NOMO-1 treated with dmso at 0.1 percent for 144 hours (cell line): ENCODE measurements around the gene IVL.

Source experiments
- DNase-seq: peaks from one replicate; lab custom pipeline; 2025; ENCODE audit not compliant: unreplicated experiment; lab: John Stamatoyannopoulos, UW

IVL gene, protein sequence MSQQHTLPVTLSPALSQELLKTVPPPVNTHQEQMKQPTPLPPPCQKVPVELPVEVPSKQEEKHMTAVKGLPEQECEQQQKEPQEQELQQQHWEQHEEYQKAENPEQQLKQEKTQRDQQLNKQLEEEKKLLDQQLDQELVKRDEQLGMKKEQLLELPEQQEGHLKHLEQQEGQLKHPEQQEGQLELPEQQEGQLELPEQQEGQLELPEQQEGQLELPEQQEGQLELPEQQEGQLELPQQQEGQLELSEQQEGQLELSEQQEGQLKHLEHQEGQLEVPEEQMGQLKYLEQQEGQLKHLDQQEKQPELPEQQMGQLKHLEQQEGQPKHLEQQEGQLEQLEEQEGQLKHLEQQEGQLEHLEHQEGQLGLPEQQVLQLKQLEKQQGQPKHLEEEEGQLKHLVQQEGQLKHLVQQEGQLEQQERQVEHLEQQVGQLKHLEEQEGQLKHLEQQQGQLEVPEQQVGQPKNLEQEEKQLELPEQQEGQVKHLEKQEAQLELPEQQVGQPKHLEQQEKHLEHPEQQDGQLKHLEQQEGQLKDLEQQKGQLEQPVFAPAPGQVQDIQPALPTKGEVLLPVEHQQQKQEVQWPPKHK

DNA sequence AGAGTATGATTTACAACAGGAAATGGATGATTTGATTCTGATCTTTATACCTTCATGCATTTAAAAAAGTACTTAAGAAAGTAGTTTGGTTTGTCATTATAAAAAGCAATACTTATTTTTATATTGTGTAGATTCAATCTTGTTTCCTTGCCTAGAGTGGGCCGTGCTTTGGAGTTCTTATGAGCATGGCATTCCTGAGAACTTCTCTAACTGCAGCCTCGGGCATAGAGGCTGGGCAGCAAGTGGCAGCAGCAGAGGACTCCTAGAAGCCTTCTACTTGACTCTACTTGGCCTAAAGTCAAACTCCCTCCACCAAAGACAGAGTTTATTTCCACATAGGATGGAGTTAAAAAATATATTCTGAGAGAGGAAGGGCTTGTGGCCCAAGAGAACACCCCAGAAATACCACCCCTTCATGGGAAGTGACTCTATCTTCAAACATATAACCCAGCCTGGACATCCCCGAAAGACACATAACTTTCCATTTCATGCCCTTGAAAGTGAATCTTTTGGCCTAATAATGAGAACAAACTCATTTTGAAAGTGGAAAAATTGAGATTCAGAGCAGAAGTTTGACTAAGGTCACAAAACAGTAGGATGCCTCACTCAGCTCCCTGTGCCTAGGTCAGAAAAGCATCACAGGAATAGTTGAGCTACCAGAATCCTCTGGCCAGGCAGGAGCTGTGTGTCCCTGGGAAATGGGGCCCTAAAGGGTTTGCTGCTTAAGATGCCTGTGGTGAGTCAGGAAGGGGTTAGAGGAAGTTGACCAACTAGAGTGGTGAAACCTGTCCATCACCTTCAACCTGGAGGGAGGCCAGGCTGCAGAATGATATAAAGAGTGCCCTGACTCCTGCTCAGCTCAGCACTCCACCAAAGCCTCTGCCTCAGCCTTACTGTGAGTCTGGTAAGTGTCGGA lies at the start of gene IVL:
Gene IVL, plus strand, starts transcription at position 861 of the 916 bp plus-strand sequence. CDS start 1,252 bp downstream, outside the sequence.
- no peak for DNase-seq

DNA sequence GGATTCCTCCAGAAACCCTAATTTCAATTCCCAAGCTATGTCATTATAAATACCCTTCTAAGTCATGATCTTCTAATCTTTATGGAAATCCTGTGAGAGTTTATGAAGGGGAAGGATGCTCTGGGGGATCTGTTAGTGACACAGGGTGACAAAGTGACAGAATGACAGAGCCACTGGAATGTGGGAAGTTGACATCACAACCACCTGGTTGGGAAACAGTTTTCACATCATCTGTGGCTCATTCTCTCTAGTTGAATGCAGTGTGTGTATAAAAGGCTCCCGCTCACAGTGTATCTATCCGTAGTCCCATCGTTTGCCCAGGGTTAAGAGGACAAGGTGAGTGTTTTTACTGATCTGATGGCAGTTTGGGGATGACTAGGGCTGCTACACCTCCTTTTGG lies 48.6 kb upstream of the IVL start, which contains the start of gene LCE7A:
Gene LCE7A, plus strand, starts transcription at position 301 of the 400 bp plus-strand sequence. CDS start 702 bp downstream, outside the sequence.
- DNase-seq = no peak

DNA sequence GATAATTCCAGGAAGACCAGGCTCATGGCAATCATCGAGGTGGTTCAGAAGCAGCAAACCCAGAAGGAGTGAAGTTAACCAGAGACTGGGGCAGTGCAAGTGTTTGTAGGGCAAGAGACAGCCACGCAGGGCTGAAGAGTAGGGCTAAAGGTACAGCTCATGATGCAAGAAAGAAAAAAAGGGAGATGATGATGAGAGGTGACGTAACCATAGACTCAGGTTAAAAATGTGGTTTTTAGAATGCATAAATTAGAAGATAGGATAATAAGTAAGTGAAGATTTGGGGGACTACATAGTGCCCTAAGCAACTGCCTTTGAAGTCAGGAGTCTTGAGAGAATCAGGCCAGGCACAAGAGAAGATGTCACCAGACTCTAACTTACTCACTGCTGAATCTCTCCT lies 48.2 kb upstream of the IVL start:
- DNase-seq = no peak

DNA sequence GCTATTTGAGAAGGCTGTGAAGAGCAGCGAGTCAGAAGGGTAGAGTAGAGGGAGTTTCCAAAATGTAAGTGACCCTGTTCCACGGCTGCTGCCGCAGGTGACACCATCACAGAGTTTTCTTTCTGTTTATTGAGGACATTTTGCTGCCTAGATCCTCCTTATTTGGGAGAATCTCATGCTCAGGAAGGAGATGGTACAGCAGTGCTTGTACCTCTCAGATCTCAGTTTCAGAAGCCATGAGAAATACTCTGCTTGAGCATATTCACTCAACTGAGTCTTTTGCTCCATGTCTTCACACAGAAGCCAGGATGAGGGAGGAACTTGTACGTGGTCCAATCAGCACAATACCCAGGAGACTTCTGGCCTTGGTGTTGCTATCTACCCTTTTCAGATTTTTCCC lies 47.0 kb upstream of the IVL start:
- no peak for DNase-seq

DNA sequence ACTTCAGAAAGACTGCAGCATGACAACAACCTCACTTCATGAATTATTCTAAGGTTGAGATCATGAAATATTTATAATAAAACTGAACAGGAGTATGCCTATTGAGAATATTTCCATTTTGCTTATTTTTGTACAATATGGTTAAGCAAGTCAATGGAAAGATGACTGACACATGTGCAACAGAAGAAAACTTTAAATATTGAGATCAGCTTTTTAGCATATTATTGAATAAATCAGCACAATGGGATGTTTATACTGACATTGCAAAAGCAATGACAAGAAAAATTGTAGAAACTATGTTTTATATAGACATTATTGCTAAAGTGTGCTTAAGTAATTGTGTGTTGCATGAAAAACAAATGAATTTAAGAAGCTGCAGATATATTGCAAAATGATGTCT lies 43.9 kb upstream of the IVL start:
- DNase-seq = no peak

DNA sequence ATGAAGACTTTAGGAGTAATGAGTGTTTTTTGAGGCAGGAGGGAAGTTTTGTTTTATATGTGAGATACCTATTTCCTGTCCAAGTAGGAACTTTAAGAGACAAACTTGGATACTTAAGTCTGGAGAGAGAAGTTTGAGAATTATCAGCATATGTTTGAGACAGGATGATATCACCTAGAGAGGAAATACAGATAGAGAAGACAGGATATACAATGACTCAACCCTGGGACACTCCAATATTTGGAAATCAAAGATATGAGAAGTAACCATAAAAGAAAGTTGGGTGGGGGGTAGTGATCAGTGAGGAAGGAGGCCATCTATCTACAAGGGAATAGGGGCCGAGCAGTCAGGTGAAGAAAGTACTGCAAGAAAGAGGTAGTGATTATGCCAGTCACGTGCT lies 42.0 kb upstream of the IVL start:
- DNase-seq = no peak

DNA sequence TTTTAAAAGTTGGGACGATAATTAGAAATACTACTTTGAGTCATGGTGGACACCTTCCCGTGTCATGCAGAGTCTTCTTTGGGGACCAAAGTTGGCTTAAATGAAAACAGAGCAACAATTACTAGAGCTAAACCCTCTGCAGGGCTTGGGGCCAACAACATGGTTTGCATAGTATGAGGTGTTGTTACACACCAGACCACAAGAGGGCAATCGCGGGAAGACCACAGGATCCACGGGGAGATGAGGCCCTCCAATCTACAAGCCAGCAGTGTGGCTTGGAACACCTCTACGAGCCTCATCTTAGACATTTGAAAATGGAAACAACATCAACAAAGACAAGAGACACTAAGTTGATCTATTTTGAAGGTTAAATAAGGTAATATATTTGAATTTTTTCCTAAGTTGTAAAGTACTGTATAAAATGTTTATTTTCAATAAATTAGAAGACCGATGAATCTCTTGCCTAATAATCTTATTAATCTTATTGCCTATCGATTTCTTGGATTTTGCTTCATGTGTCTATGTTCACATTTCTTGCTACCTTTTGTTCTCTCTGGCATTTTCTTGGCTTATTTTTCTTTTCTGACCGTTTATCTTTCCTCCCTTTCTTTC lies 38.4 kb upstream of the IVL start:
- DNase-seq = peak; percentile 13

DNA sequence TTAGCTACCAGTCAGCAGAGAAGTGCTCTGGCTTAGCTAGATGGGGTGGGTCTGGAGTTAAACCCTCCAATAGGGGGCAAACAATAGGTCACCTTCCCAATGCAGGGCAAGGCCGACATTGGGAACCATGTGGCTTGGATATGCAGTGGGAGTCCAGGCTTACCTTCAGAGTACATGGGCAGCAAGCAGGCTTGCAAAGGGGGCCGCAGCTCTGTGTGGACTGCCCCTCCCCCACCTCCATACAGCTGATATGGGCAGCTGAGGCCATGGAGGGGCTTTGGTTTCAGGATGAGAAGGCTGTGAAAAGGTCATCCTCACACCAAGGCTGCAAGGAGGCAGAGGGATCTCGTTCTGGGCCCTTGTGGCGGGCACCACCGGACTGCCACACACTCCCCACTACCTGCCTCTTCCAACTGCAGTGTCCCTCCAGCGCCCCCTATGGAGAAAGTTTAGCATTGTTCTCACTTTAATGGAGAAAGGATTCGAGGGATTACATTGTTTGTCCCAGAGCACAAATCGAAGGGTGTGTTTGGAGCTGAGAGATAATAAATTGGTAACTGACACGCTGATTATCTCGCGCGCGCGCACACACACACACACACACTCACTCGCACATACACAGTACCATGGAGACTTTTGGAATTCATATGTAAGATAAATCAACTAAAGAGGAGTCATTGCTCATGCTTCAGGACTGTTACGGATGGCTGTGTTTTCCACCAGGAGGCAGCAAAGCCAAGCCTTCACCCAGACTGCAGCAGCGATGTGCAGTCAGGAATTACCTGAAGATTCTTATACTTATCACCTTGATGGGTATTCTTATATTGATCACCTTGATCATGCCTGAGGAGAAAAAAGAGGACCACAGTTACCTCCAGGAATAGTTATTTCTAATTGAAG lies 37.3 kb upstream of the IVL start:
- no peak for DNase-seq

DNA sequence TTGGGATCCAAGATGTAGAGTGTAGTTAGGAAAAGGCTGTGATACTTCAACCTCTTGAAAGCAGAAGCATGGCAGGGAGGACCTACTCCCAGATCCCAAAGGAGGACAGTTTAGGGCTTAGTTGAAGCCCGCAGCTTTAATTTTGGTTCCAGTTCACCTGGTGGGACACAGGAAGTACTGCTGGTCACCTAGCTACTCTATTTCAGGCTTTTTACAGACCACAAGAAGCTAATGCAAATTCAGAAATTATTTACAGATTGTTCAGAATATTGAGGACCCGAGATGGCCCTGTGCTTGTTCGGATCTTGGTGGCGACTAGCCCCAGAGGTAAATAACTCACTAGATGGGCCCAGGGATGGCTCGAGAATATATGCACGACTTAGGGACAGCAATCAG lies 36.6 kb upstream of the IVL start:
- no peak for DNase-seq

DNA sequence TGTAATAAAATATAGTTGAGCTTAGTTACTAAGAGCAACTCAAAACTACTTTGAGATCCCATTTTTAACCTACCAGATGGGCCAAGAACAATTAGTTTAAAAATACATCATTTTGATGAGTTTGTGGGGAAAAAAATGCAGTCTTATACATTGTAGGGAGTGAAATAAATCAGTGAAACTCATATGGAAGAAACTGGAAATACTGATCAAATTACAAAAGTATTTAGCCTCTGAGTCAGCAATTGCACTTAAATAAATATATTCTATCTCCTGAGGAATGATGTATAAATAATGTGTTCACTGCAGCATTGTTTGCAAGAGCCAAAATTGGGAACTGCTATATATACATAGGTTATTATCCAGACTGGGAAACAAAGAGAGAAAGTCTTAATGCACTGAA lies 34.9 kb upstream of the IVL start:
- no peak for DNase-seq

DNA sequence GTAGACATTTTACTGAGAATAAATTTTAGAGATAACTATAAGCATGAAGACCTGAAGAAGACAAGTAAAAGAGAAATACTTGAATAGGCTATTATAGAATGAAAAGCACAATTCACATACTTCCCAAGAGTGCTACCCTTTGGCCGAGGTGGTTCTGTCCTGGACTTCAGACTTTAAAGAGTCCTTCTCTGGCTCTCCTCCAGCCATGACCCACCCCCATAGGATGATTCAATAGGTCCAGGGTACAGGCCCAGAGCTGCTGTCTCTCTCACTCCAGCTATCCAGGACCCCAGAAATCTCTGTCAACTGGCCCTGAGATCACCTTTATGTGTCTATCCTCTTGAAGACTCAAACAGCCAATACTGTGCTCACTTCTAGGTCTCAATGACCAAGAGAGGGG lies 31.5 kb upstream of the IVL start:
- DNase-seq = no peak

DNA sequence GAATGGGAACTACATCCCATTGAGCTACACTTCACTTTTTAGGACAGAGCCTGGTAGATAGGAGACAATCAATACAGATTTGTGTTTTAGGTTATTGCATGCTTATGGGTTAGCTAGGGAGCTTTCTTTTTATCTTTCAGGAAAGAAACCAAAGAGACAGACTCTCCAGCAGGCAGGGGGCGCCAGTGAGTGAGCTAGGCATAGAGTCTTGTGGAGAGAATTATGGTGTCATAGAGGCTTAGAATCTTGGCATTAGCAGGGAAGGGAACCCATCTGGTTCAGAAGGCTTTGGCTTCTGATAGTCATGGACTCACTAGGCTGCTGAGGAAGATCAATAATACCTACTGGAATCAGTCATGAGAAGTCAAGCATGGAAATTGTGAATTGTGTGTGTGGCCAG lies 30.3 kb upstream of the IVL start, which contains the start of gene SMCP:
Gene SMCP, plus strand, starts transcription at position 281 of the 400 bp plus-strand sequence. CDS start 6,101 bp downstream, outside the sequence.
- no peak for DNase-seq

DNA sequence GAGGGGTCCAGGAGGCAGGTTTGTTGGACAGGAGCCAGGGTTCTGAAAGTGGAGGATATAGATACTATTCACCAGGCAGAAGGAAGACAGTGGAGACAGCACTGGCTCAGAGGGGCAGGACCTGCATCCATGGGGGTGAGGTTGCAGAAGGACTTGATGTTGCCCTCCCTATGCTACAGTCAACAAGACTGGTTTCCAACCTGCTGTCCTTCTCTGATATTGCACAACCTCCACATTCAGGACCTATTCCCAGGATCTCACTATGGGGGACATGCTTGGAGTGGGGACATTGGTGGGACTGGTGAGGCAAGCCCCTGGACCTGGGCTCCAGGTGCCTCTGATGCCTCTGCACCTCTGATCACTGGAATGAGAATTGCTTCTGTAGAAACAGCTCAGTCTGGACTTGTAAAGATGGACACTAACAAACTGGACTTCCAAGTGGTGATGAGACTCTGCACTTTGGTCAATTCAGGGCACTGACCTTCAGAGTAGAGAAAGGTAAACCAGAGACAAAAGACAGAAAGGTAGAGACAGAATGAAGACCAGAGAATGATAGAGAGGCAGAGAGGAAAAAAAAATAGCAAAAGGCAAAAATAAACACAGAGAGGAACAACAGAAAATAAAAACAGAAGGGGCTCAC lies 28.7 kb upstream of the IVL start:
- DNase-seq = no peak

DNA sequence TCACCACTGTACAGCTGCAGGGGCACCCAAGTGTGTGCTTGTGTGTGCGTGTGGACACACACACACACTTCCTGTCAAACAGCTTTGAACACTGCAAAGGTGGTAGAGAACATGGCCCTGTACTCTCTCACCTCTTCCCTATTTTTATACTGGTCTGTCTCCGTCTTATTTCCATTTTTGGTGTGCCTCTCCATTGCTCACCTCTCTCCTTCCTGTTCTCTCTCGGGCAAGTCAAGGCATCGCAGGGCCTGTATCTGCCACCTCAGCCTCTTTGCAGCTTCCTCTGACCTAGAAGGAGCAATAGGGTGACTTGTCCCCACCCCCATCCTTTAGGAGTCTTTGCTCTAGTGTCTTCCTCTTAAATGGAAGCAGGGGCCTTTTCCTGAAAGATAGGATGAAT lies 28.0 kb upstream of the IVL start:
- no peak for DNase-seq

DNA sequence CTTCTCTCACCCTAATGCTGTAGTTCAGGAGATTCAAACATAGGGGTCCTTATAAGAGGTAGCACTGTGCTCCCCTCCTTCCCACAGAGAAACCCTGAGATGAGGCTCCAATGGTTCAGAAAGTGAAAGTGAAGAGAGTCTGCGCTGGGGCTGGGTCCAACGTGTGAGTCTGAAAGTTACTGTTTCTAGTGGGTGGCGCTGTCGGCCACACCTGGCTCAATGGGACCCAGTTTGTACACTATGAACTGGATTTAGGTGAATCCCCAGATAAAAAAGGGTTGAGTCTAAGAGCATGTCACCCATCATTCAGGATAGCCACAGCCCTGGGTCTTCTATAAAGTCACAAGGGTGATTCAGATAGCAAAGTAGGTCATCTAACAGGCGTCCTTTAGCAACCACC lies 27.4 kb upstream of the IVL start:
- DNase-seq = no peak

DNA sequence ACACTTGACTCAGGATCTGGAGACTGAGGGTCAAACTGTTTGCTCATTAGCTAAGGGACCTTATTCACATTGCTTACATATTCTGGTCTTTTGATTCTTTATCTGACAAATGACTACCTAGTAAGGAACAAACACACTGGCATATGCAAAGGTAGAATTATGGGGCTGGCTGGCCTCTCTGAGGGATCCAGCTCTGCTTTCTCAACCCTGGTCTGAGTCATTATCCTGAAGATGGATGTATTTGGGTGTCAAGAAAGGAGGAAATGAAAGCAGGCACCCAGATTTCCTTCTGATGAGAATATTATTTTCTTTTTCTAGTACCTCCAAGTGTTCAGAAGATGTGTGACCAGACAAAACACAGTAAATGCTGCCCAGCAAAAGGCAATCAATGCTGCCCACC lies 24.3 kb upstream of the IVL start:
- DNase-seq = no peak

DNA sequence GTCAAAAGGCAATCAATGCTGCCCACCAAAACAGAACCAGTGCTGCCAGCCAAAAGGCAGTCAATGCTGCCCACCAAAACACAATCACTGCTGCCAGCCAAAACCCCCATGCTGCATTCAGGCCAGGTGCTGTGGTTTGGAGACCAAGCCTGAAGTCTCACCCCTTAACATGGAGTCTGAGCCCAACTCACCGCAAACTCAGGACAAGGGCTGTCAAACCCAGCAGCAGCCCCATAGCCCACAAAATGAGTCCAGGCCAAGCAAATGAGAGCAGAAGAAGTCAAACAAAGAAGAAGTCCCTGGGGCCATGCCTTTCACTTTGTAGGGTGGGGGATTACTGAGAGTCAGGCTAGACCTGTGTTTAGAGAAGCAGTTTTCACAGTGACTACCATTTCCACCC lies 23.8 kb upstream of the IVL start:
- DNase-seq = no peak

DNA sequence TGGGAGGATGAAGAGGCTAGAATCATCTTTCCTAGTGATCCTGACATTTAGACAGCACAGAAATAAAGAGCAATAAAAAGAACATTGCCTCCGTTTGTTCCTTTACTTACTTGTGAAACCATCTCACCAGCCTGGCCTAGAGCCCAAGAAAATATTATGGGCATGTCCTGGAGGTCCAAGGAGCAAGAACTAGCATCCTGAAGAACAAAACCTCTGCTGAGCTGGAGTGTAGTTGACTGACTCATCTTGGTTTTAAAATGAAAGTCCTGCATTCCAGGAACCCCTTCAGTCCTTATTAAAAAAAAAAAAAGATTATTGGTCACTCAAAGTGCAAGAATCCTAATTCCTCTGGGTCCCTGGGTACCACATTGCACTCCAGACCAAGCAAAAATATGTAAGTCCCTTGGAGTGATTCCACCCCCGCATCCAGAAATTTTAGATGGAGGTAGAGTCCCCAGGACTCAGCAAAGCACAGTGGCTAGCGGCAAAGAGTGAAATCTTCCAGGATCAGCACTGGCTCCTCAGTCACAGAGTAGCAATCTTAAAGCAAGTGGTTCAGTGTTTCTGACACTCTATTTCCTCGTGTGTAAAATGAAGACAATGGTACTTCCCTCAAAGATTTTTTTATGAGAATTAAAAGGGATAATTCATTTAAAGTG lies 23.3 kb upstream of the IVL start:
- no peak for DNase-seq

DNA sequence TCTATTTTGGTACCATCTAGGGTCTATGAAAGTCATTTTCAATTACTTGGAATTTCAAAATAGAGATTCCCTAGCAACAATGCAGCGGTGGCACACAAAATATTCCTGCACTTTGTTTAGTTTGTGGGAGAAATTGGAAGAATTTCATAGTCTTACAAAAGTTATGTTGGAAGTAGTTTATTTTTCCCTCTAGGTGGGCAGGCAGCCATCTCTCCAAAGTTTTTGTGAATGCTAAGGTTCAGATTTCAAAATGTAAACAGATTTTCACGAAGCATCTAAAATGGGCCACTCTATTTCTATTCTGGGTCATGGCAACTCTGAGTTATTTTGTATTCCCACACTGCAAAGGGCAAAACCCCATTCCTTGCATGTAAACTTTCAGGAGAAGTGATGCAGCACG lies 22.3 kb upstream of the IVL start:
- DNase-seq = no peak
